ENCODE measurements around the gene B3GAT3.

DNA sequence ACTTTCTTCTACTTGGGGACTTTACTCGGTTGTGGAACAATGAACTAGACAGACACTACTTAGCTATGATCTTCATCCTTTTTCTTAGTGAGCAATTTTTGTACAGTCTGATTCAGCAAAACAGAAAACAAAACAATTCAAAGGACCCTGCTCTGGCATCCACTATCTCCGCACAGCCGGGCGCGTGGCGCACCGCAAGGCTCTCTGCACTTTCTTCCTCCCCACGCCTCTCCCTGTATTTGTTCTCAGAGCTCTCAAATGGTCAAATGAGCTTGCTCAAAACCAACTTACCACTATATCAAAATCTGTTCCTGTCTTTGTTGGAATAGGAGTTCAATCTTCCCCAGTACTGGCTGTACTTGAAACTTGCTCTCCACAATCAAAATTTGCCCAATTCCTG is 55.5 kb downstream of the B3GAT3 start:
- TF ChIP-seq, protein P1, sequence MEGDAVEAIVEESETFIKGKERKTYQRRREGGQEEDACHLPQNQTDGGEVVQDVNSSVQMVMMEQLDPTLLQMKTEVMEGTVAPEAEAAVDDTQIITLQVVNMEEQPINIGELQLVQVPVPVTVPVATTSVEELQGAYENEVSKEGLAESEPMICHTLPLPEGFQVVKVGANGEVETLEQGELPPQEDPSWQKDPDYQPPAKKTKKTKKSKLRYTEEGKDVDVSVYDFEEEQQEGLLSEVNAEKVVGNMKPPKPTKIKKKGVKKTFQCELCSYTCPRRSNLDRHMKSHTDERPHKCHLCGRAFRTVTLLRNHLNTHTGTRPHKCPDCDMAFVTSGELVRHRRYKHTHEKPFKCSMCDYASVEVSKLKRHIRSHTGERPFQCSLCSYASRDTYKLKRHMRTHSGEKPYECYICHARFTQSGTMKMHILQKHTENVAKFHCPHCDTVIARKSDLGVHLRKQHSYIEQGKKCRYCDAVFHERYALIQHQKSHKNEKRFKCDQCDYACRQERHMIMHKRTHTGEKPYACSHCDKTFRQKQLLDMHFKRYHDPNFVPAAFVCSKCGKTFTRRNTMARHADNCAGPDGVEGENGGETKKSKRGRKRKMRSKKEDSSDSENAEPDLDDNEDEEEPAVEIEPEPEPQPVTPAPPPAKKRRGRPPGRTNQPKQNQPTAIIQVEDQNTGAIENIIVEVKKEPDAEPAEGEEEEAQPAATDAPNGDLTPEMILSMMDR (conservative IDR thresholded peaks at IDR 0.05): no peak
- TF ChIP-seq ZFX (IDR thresholded peaks at IDR 0.05): no peak
